ENCODE results near the gene SLC7A11.

DNA sequence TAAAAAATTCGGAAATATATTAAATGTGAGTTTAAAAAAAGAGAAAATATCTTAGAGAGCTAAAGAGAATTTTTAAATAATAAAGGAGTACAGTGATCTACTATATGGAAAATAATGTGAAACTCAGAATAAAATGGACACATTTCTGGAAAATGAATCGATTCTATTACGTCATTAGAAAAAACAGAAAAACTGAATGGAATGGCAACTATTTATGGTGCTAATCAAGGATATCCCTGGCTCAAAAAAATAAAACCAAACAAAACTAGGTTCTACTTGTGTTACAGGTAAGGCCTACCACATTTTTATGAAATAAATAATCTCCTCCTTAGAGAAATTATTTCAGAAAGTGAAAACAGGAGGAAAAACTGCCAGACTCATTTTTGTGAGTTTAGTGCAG is 5.5 kb upstream of the SLC7A11 start:
- TF ChIP-seq EP300 (IDR thresholded peaks at IDR 0.05; ENCODE audit: low read depth): no peak
- TF ChIP-seq, protein P1, sequence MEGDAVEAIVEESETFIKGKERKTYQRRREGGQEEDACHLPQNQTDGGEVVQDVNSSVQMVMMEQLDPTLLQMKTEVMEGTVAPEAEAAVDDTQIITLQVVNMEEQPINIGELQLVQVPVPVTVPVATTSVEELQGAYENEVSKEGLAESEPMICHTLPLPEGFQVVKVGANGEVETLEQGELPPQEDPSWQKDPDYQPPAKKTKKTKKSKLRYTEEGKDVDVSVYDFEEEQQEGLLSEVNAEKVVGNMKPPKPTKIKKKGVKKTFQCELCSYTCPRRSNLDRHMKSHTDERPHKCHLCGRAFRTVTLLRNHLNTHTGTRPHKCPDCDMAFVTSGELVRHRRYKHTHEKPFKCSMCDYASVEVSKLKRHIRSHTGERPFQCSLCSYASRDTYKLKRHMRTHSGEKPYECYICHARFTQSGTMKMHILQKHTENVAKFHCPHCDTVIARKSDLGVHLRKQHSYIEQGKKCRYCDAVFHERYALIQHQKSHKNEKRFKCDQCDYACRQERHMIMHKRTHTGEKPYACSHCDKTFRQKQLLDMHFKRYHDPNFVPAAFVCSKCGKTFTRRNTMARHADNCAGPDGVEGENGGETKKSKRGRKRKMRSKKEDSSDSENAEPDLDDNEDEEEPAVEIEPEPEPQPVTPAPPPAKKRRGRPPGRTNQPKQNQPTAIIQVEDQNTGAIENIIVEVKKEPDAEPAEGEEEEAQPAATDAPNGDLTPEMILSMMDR (IDR thresholded peaks at IDR 0.05): no peak
